Activated CD8-positive, alpha-beta memory T cell treated with anti-CD3 and anti-CD28 coated beads, Interleukin-2, amount 50 U/mL, for 48 hours (primary cell): ENCODE results near the gene RFTN1.

Source experiments
- DNase-seq: peaks from one replicate; pipeline ENCODE4 v3.0.0-alpha.2; 2020

Gene RFTN1

GRCh38 chr3:16528106-16528505, 14.6 kb upstream of the RFTN1 start:
- no peak for DNase-seq

- DNase-seq, result no peak
Measured at GRCh38 chr3:16524196-16524595, 10.7 kb upstream of the RFTN1 start.

DNA sequence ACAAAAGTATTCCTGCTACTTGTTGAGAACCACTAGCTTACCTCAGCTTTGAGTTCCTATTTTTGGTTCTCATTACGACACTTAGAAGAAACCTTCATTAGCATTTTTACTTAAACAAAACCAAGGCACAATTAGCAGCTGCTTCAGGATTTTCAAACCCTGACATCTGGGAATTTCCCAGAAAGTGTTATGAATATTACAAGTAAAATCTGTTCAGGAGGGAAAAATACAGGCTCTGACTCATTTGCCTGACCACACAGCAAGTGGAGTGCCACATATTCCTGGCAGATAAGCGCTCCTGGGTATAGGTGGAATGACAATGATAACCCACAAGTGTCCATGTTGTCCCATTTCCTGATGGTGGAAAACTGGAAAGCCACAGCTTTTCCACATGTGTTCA, 10.3 kb upstream of the RFTN1 start:
- DNase-seq, result no peak

GRCh38 chr3:16522834-16523233, 9.3 kb upstream of the RFTN1 start:
- DNase-seq, result no peak

- no peak for DNase-seq
Measured at GRCh38 chr3:16520970-16521881, 7.7 kb upstream of the RFTN1 start.

GRCh38 chr3:16520241-16520969, 6.9 kb upstream of the RFTN1 start:
- no peak for DNase-seq

DNA sequence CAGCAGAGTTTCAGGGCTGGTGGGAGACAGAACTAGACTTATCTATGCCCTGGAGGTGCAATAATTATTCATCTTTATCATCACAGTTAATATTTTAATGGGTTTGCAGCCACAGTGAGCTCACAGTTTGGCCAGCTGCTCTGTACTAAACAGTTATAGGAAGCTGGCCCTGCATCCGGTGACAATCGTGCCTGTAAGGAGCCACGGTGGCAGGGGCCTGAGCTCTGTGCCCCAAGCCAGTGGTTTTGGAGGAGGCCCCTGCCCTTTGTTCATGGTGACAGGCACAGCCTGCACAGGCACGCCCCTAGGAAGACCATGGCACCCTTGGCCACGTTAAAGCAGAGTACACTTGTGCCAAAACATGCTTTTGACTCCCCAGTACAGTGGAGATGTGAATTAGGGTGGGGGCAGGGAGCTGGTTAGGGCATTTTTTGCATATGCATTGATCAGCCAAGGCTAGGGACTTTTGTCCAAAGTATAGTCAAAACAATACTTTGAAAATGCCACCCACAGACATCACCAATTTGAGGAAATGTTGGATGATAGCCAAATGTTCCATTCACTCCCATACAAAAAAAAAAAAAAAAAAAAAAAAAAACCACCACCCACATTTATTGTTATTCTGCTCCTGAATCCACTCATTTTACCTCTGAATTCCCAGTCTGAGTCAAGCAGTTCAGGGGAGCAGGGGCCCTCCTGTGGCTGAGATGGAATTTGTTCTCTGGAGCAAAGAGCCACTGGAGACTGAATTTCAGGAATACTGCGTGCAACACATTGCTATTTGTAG, 3.4 kb upstream of the RFTN1 start:
- no peak for DNase-seq

DNA sequence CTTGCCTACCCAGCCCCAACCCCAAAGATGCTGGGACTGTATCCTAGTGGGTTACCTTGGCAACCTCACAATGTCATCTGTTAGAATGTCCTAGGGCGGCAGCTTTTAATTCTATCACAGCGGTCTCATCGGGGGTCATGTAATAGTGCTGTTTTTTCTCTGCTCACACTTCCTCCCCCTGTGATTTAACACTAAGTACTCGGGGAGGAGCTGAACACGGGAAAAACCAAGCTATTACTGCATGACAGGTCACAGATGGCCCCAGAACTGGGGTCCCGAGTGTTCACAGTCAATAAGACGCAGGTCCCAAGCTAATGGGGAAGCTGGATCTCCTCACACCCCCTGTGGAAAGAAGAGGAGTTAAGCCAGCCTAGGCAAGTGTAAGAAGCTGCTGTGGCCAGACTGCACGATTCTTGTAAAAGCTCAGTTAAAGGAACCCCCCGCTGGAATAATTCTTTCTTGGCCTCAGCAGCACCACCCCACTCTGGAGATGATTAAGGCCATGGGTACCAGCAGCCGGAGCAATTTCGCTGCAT, 2.5 kb upstream of the RFTN1 start:
- no peak for DNase-seq

- DNase-seq, result no peak
Measured at GRCh38 chr3:16514755-16515353, 1.4 kb upstream of the RFTN1 start.

DNA sequence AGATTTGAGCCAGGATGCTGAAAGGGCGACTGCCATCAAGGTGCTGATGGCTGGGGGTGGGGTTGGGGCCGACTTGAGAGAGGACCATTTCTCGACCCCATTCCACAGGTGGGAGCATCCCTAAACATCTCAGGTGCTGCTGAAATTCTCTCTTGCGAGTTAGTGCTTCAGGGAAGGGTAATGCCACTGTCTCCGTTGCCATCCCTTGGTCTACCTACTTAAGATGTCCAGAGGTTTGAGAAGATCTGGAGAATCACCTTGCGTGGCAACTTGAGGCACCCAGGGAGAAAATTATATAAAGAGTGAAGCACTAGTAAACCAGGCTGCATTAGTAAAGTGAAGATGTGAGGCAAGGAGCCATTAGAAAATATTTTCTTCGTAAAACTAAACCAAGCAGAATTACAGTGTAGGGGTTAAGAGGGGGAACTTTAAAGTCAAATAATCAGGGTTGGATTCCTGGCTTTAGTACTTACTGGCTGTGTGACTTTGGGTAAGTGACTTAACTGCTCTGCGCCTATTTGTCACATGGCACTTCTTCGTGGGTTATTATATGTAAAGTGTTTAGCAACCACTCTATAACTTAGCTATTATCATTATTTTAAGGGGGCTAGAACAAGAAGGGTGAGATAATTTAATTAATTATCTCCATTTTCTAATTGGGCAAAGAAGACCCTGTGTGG, 662 bp upstream of the RFTN1 start:
- no peak for DNase-seq

- peak; percentile 84 for DNase-seq
Measured at GRCh38 chr3:16512435-16513140, 911 bp downstream of the RFTN1 start.

- peak; percentile 85 for DNase-seq
Measured at GRCh38 chr3:16511681-16512434, 1.6 kb downstream of the RFTN1 start.

DNA sequence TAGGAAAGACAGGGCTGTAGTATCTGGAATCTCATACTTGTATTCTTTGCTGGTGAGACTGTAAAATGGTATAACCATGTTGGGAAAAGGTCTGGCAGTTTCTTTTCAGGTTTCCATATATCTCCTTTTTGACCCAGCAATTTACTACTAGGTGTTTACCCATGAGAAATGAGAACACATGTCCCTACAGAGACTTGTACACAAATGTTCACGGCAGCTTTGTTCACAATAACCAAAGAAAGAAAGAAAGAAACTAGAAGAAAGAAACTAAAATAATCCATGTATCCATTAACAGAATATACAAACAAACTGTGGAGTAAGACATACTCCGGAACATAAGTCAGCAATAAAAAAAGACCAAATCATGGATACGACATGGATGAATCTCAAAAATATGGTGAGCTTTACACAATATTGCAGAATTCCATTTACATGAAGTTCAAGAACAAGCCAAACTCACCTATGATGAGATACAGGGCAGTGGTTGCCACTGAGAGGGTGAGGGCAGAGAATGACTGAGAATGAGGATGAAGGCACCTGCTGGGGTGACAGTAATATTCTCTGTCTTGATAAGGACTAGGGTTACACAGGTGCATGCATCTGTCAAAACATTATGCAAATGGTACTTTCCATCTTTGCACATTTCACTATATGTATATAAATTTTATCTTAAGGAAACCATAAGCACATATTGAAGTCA, 2.7 kb downstream of the RFTN1 start:
- no peak for DNase-seq

DNA sequence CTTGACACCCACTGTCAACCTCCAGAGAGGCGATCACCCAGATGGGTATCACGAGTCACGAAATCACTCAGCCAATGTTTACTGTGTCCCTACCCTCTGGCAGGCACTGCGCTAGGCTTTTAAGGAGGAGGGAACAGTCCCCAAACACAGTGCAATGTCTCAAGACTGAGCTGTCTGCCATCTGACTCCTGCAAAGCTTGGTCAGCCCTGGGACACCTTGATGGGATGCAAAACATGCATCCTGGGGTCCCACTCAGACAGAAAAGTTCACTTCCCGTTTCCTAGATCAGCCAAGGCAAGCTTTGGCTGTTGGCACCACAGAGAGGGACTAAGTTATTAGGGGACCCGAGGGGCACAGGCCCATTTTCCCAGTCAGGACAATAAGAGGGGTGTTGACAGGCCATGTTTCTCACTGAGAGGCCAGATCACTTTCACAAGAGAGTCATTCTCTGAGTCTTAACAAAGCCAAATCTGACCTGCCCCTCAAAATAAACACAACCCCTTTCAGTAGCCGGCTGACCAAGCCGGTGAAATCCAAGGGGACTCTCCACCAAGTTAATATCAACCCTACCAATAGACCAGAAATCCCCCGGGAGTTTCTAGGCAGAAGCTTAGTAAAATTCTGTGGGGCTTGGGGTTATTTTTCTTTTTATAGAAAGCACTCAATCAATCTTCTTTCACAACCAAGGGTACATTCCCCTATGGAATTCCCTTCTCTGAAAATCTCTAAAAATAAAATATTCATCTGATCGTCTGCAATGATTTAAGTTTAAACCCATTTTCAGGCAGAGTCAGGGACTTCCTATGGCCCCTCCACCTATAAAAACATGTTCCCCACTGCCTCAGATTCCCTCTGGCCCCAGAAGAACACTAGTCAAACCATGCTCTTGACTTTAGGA, 3.5 kb downstream of the RFTN1 start:
- DNase-seq, result no peak

DNA sequence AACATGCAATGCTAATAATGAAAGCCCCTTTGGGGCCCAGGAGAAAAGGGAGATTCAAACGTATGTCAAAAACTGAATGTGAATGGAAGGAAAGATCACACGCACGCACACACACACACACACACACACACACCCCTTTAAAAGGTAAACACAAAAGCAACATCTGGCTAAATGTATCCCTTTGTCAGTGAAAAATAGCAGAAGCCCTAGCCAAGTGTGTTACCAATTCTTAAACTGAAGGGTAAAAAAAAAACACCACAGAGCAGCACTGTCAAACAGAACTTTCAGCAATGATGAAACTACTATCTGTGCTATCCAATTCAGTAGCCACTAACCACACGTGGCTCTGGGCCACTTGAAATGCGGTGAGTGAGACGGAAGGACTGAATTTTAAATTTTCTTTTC, 4.9 kb downstream of the RFTN1 start:
- DNase-seq, result no peak

- no peak for DNase-seq
Measured at GRCh38 chr3:16508243-16508578, 5.3 kb downstream of the RFTN1 start.

DNA sequence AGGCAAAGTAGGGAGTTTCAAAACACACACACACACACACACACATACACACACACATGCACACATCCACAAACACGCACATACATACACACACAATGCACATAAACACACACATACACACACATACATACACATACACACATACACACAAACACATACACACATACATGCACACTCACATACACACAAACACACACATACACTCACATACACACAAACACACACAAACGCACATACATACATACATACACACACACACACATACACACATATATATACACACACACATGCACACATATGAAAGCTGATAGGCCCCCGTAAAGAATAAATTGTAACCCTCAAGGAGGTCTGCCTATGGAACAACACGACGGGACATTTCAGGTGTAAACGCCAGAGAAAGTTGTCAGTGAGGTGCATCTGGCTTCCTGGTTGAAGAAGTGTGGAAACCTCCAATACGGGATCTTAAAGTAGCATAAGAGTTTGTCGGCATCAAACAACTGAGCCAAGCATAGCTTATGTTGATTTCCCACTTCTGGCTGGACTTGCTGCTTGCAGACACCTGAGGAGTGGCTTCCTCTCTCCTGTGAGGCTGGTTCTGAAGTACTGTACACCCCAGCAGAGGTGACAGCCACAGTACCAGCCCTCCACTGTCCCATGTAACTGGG, 5.8 kb downstream of the RFTN1 start:
- DNase-seq, result no peak

DNA sequence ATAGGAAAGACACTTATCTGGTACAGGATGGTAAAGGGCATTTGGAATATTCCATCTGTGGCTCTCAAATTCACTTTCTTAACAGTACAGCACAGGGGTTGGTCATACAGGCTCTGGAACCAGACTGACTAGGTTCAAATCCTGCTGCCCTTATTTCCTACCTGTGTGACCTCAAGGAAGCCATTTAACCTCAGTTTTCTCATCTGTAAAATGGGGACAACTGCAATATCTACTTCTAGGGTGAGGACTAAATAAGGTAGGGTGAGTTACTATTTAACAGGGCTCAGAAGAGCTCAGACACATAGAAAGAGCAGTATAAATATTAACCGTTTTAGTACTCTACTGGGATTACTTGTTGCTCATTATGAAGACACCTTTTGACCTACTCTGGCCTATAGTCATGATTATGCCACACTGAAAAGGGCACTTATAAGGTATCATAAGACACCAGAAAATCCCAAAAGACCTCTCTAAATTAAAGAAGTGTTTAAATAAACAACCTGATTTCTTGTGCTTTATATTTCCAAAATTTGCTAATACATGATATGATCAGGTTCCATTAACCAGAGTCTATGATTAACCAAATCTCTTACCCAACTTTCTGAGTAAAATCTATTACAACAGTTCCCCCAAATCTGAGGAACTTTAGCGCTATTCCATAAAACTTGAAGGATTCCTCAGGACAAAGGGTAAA, 6.5 kb downstream of the RFTN1 start:
- DNase-seq, result no peak
